GM12865 (cell line): ENCODE measurements around the gene MAGI1.
"Not testable (repeated sequence)": the region's sequence is repeated elsewhere in the genome, so short reads cannot be mapped to it uniquely, and the experiment has no call there.

Experiments
- DNase-seq: peaks from one replicate; pipeline ENCODE4 v3.0.0; 2010; ENCODE audit warnings: low read depth
- H3K4me3 ChIP-seq: 2 replicates; pipeline ENCODE4 v1.5.1; 2011; ENCODE audit warnings: mild to moderate bottlenecking, low read depth, low read length, control low read depth
- CTCF ChIP-seq: IDR thresholded peaks from 2 replicates; pipeline ENCODE4 v1.5.1; 2011; ENCODE audit warnings: low read length, control low read depth, low read depth, inconsistent platforms; ENCODE audit not compliant: insufficient read depth; ENCODE audit errors: missing control alignments

Gene MAGI1

DNA sequence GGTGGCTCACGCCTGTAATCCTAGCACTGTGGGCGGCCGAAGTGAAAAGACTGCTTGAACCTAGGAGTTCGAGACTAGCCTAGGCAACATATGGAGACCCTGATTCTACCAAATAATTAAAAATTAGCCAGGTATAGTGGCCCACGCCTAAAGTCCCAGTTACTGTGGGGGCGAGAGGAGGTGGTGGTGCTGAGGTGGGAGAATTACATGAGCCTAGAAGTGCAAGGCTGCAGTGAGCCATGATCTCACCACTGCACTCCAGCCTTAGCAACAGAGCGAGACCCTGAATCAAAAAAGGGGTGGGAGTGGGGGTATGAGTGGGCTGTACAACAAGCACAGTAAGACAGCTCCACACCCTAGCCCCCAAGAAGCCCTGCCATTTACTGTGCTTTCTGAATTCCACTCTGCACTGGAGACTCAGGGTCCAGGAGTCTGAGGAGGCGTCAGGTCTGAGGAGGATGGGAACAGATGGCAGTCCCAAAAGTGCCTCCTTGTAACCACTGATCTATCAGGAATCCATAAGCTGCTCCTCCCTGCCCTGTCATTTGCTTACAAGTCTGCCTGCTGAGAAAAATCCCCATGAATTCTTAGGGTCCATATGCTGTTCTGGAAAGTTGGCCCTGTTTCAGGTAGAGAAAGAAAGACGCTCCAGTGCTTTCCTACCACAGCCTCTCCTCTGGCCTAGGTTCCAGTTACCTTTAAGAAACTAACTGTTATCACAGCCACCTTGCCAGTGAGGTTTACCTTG lies 171.1 kb downstream of the MAGI1 start:
- no peak for DNase-seq
- no peak overlapping the region for H3K4me3 ChIP-seq
- no peak for TF ChIP-seq CTCF

DNA sequence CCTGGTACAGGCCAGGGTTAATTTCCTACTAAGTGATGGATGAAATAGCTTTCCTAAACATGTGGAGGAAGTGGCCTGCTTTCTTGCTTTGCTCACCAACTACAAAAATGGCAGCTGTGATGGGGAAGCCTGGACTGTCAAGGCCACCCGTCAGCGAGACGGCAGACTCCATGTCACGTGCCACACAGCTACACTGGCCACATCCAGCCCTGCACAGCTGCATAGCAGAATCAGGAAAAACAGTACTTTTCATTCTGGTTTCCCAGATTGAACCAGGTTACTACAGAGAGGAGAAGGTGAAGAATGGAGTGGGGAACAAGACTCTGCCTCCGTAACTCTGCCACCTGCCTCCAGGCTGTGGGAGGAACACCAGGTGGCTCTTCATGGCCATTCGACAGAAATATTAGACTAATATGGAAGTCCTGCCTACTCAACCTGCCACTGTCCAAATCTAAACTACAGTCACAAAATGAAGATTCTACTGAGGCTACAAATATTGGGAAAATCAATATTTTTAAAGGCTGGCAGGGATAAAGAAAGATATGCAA lies 174.3 kb downstream of the MAGI1 start:
- no peak for DNase-seq
- H3K4me3 ChIP-seq: no peak overlapping the region
- no peak for TF ChIP-seq CTCF

- H3K4me3 ChIP-seq: no peak overlapping the region
- no peak for DNase-seq
- no peak for TF ChIP-seq CTCF
These were observed 177.0 kb downstream of the MAGI1 start for GRCh38 chr3:65861718-65862117.

DNA sequence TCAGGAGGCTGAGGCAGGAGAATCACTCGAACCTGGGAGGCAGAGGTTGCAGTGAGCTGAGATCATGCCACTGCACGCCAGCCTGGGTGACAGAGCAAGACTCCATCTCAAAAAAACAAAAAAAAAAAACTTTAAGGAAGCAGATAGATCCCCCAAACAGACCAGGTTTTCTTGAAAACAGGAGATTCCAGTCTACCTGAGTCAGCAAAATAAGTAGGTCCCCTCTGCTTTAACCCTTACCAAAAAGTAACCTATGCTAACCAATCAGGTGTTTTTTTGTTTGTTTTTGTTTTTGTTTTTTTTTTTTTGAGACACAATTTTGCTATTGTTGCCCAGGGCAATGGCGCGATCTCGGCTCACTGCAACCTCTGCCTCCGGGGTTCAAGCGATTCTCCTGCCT lies 179.1 kb downstream of the MAGI1 start:
- DNase-seq, H3K4me3 ChIP-seq: not testable (repeated sequence)

DNA sequence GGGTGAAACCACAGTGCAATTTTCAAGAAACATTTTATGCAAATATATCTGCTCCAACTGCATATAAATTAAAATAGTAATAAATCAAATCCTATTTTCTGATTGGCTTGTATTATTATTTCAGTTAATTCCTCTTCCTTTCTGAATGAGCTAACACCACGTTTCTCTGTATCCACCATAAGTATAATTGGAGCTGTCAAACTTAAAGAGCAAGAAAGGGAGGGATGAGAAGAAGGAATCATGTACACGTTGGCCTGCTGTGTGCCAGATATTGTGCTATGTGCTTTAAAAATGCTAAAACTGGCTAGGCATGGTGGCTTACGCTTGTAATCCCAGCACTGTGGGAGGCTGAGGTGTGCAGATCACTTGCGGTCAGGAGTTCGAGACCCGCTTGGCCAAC lies 180.0 kb downstream of the MAGI1 start:
- H3K4me3 ChIP-seq: no peak overlapping the region
- DNase-seq: no peak
- TF ChIP-seq CTCF: no peak

DNA sequence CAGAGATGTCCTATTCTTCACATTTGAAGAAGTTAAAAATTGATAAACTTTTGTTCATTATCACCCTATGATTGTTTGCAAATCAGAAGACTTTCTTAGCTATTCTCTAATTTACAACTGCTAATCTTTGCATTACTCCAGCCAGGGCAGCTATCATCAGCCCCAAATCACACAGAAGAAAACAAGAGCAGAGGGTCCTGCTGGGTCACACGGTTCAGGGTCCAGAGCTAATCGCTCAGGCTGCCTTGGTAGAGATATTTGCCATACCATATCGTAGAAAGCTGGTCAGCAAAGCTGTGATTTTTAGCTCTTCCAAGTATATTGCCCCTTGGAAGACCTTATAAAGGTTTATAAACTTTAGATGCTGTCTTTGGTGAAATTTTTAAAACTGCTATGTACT lies 181.4 kb downstream of the MAGI1 start:
- no peak for TF ChIP-seq CTCF
- H3K4me3 ChIP-seq: no peak overlapping the region
- no peak for DNase-seq

- H3K4me3 ChIP-seq: no peak overlapping the region
- DNase-seq: no peak
- TF ChIP-seq CTCF: no peak
These were observed 181.8 kb downstream of the MAGI1 start for GRCh38 chr3:65856907-65857306.
